Skin of body (tissue), 3 donors: ENCODE measurements around the gene NPEPPS. TPM values are rescaled to one million over a fixed set of nuclear protein-coding genes. Genes with fewer than 3 reads are reported as not detected.

Experiments used
- DNase-seq: peaks from one replicate; lab custom pipeline; 2025; lab: John Stamatoyannopoulos, UW
- small RNA-seq: library from RNA; depleted of rRNA; stranded (forward); fragments of <200 nt; gene quantifications from one replicate; pipeline ENCODE3, GENCODE V24; 2014; ENCODE audit warnings: low replicate concordance
- total RNA-seq: library from RNA; depleted of rRNA; stranded (reverse); fragments of >200 nt; gene quantifications from one replicate; pipeline ENCODE4 v1.2.3, GENCODE V29; 2014

NPEPPS gene
- total RNA-seq, 1 donor from 2014 or later, result 143 TPM

GRCh38 chr17:47663912-47664623, 133.2 kb downstream of the NPEPPS start:
- DNase-seq, result peak; percentile 21

DNA sequence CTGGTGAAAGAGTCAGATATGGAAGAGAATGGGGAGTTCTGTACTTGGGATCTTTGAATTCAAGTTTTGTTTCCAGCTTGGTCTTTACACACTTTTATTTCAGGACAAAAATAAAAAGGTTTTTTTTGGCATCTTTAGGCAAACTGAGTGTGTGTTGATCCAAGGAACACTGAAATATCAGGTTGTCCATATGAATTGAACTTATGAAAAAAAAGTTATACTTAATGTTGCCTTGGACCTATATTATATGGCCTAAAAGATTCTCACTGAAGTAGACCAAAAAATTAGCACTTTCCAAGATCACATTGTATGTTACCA, 133.7 kb downstream of the NPEPPS start:
- no peak for DNase-seq

DNA sequence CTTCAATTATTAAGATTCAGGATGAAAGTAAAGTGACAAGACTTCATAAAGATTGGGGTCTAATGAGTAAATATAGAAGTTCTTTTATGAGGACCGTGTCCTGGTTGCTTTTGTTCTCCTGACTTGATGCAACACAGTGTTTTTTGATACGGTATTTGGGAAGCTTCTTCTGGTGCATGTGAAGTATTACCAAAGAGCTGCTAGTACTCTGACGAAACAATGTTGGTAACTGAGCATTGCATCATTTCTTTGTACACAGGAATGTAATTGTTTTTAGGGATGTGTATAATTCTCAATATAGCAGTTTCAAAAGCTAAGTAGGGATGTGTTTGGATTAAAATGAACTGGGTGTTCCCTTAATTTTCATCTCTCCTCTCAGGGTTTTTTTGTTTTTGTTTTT, 134.7 kb downstream of the NPEPPS start:
- no peak for DNase-seq

GRCh38 chr17:47669081-47669480, 138.2 kb downstream of the NPEPPS start:
- no peak for DNase-seq

DNA sequence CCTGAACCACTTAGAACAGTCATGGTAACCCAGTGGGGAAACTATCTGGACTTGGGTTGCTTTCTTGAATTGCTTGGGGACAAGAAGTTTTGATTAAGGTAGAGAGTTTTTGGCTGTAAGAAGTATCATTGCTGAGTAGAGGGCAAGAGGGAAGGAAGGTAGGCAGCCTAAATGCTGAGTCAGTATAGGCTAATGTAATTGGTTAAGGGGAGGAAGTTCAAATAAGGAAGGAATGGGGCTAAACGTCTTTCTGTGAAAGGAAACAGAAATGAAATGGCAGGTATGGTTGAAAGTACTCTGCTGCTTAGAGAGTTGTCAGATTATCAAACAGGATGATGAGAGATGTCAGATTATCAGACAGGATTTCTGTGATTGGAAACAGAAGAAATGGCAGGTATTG, 139.2 kb downstream of the NPEPPS start:
- no peak for DNase-seq

Small RNA genes lying within 50 kb of the gene (small RNA-seq; reads per million reads assigned to genes)
- gene RF00019, result not detected

Other genes starting within 250 kb of the NPEPPS start
- 15.1 TPM for gene EFCAB13, start 207.2 kb upstream of the NPEPPS start, total RNA-seq
- gene KPNB1, start 118.8 kb downstream of the NPEPPS start, total RNA-seq, result 142 TPM
- gene TBKBP1, start 163.1 kb downstream of the NPEPPS start, total RNA-seq, result 10.2 TPM
- gene TBX21, start 202.1 kb downstream of the NPEPPS start, total RNA-seq, result 0.39 TPM